Measurements from ENCODE around the gene DTNB.
A peak's percentile ranks its signal among the peaks of the same experiment; 100 is the strongest.

DTNB gene

DNA sequence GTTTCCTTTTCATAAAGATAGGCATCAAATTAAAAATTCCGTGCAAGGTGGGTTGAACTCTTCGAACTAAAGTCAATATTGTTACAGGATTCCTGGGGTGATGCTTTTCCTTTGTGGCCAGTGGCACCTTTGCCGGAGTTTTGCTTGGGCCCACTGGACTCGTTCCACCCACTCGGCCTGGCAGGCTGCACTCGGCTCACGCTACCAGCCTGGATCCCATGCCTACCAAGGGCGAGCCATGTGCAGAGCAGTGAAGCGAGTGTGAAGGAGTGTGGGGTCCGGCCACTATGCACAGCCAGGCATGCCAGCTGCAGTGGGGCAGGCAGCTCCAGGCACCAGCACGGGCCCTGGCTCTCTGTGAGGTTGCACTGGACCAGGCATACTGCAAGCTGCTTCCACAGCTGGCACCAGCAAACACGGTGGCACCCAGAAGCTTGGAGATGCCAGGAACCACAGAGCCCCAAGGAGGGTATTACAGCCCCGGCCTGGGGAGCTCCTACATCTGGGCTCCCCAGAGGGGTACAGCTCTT lies 83.6 kb downstream of the DTNB start:
- H3K9ac ChIP-seq (ENCODE audit: low read length), result no peak overlapping the region
- H2AFZ ChIP-seq (ENCODE audit: low read depth, low read length), result no peak overlapping the region
- H3K27me3 ChIP-seq (ENCODE audit: low read depth, low read length), result no peaks in the 10 kb centered on the region
- H3K9me3 ChIP-seq (ENCODE audit: insufficient read depth, low read length), result no peaks in the 10 kb centered on the region
- H3K4me1 ChIP-seq (ENCODE audit: low read length), result peaks cover 52% of the 10 kb centered on the region
- no peaks in the 10 kb centered on the region for H3K36me3 ChIP-seq (replicated peaks; ENCODE audit: low read depth, low read length)
- H4K20me1 ChIP-seq (ENCODE audit: insufficient read depth, low read length), result no peaks in the 10 kb centered on the region
- no peak overlapping the region for H3K27ac ChIP-seq (ENCODE audit: low read length)
- TF ChIP-seq, protein P1, sequence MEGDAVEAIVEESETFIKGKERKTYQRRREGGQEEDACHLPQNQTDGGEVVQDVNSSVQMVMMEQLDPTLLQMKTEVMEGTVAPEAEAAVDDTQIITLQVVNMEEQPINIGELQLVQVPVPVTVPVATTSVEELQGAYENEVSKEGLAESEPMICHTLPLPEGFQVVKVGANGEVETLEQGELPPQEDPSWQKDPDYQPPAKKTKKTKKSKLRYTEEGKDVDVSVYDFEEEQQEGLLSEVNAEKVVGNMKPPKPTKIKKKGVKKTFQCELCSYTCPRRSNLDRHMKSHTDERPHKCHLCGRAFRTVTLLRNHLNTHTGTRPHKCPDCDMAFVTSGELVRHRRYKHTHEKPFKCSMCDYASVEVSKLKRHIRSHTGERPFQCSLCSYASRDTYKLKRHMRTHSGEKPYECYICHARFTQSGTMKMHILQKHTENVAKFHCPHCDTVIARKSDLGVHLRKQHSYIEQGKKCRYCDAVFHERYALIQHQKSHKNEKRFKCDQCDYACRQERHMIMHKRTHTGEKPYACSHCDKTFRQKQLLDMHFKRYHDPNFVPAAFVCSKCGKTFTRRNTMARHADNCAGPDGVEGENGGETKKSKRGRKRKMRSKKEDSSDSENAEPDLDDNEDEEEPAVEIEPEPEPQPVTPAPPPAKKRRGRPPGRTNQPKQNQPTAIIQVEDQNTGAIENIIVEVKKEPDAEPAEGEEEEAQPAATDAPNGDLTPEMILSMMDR (IDR thresholded peaks at IDR 0.05; ENCODE audit: low read depth, low read length), result no peak
- no peak for TF ChIP-seq EZH2phosphoT487 (IDR thresholded peaks at IDR 0.05; ENCODE audit: low read depth)
- no peak overlapping the region for H3K4me3 ChIP-seq (ENCODE audit: low read length)
- no peak overlapping the region for H3K4me2 ChIP-seq (ENCODE audit: low read length)
- no peaks in the 10 kb centered on the region for H3K79me2 ChIP-seq (ENCODE audit: low read length)

DNA sequence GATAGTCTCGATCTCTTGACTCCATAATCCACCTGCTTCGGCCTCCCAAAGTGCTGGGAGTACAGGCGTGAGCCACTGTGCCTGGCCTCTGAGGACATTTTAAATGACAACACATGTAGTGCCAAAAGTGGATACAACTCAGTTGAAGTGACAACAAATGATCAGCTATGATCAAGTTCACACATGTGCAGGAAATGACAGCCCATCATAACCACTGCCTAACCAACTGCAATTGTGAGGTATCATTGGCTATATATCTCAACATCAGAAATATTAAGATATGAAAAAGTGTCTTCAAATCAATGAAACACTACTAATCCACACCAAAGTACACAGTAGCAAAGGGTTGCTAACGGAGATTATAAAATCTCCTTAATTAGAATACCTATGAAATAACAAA lies 84.8 kb downstream of the DTNB start:
- no peaks in the 10 kb centered on the region for H3K36me3 ChIP-seq (replicated peaks; ENCODE audit: low read depth, low read length)
- H3K4me3 ChIP-seq (ENCODE audit: low read length), result no peak overlapping the region
- H2AFZ ChIP-seq (ENCODE audit: low read depth, low read length), result no peak overlapping the region
- no peaks in the 10 kb centered on the region for H4K20me1 ChIP-seq (ENCODE audit: insufficient read depth, low read length)
- TF ChIP-seq, protein P1 (IDR thresholded peaks at IDR 0.05; ENCODE audit: low read depth, low read length), result no peak
- TF ChIP-seq EZH2phosphoT487 (IDR thresholded peaks at IDR 0.05; ENCODE audit: low read depth), result no peak
- no peak overlapping the region for H3K4me2 ChIP-seq (ENCODE audit: low read length)
- H3K4me1 ChIP-seq (ENCODE audit: low read length), result peaks cover 52% of the 10 kb centered on the region
- H3K27ac ChIP-seq (ENCODE audit: low read length), result no peak overlapping the region
- H3K27me3 ChIP-seq (ENCODE audit: low read depth, low read length), result no peaks in the 10 kb centered on the region
- H3K9ac ChIP-seq (ENCODE audit: low read length), result no peak overlapping the region
- no peaks in the 10 kb centered on the region for H3K79me2 ChIP-seq (ENCODE audit: low read length)
- no peaks in the 10 kb centered on the region for H3K9me3 ChIP-seq (ENCODE audit: insufficient read depth, low read length)

DNA sequence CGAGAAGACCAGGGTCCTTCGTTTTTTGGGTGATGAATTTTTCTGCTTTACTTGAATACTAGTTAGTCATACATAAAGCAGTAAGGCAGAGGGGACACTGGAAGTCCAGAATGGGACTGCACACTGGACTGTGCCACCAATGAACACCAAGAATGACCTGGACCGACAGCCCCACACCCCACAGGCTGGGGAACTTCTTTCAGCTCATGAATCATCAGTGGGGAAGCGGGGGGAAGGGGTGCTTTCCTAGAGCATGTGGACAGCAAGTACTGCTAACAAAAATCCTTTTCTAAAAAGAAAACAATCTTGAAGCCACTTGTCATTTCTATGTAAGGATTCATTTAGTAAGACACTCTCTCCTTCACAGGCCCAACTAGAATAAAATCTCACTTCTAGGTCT lies 86.0 kb downstream of the DTNB start:
- Histone ChIP-seq H3K27ac (ENCODE audit: low read length) (peak overlapping the region; percentile 40), H3K79me2 (ENCODE audit: low read length) (no peaks in the 10 kb centered on the region), H3K4me1 (ENCODE audit: low read length) (peaks cover 47% of the 10 kb centered on the region), H3K36me3 (replicated peaks; ENCODE audit: low read depth, low read length) (no peaks in the 10 kb centered on the region), H3K9ac (ENCODE audit: low read length) (peak overlapping the region; percentile 9; the same call in 1 of the 2 replicates), H3K4me3 (ENCODE audit: low read length) (peak overlapping the region; percentile 54), H2AFZ (ENCODE audit: low read depth, low read length) (0 out of 2 replicates have a peak overlapping the region, but pooled peaks have one; percentile 0), H4K20me1 (ENCODE audit: insufficient read depth, low read length) (no peaks in the 10 kb centered on the region), H3K4me2 (ENCODE audit: low read length) (peak overlapping the region; percentile 75), H3K9me3 (ENCODE audit: insufficient read depth, low read length) (no peaks in the 10 kb centered on the region), H3K27me3 (ENCODE audit: low read depth, low read length) (no peaks in the 10 kb centered on the region)
- no peak for TF ChIP-seq EZH2phosphoT487 (IDR thresholded peaks at IDR 0.05; ENCODE audit: low read depth)
- TF ChIP-seq, protein P1 (IDR thresholded peaks at IDR 0.05; ENCODE audit: low read depth, low read length), result no peak

DNA sequence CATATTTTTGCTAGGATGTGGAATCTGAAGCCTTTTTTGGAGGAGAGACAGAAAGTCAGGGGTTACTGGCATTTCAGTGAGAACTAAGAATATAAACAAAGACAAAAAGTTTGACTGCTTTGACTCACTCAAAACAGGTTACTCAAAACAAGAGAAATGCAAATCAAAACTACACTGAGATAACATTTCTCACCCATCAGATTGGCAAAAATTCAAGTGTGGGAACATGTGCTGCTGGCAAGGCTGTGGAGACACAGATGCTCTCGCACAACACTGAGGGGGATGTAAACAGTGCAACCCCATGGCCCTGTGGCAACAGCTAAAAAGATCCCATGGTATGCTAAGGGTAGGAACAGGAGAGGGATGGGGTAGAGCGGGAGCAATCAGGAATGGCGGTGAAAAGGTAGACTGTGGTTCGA lies 86.6 kb downstream of the DTNB start:
- peaks cover 47% of the 10 kb centered on the region for H3K4me1 ChIP-seq (ENCODE audit: low read length)
- no peaks in the 10 kb centered on the region for H3K27me3 ChIP-seq (ENCODE audit: low read depth, low read length)
- TF ChIP-seq EZH2phosphoT487 (IDR thresholded peaks at IDR 0.05; ENCODE audit: low read depth), result no peak
- TF ChIP-seq, protein P1 (IDR thresholded peaks at IDR 0.05; ENCODE audit: low read depth, low read length), result no peak
- H3K9me3 ChIP-seq (ENCODE audit: insufficient read depth, low read length), result no peaks in the 10 kb centered on the region
- H3K4me2 ChIP-seq (ENCODE audit: low read length), result peak overlapping the region; percentile 75
- H3K36me3 ChIP-seq (replicated peaks; ENCODE audit: low read depth, low read length), result no peaks in the 10 kb centered on the region
- H3K4me3 ChIP-seq (ENCODE audit: low read length), result peak overlapping the region; percentile 54
- H3K27ac ChIP-seq (ENCODE audit: low read length), result peak overlapping the region; percentile 40
- H2AFZ ChIP-seq (ENCODE audit: low read depth, low read length), result 0 out of 2 replicates have a peak overlapping the region, but pooled peaks have one; percentile 0
- no peaks in the 10 kb centered on the region for H4K20me1 ChIP-seq (ENCODE audit: insufficient read depth, low read length)
- H3K79me2 ChIP-seq (ENCODE audit: low read length), result no peaks in the 10 kb centered on the region
- peak overlapping the region; percentile 9; the same call in 1 of the 2 replicates for H3K9ac ChIP-seq (ENCODE audit: low read length)
